ENCODE results near the gene NUDT9.
A peak's percentile ranks its signal among the peaks of the same experiment; 100 is the strongest.

NUDT9 gene

GRCh38 chr4:87425711-87426110 is 3.3 kb downstream of the NUDT9 start:
- no peak overlapping the region for H3K4me3 ChIP-seq (ENCODE audit: low read depth, low read length)
- DNase-seq (ENCODE audit: low read depth): no peak
- TF ChIP-seq CTCF (conservative IDR thresholded peaks at IDR 0.05; ENCODE audit: low read depth, low read length): no peak

GRCh38 chr4:87426865-87427517 is 4.6 kb downstream of the NUDT9 start:
- H3K4me3 ChIP-seq (ENCODE audit: low read depth, low read length): no peak overlapping the region
- no peak for DNase-seq (ENCODE audit: low read depth)
- no peak for TF ChIP-seq CTCF (conservative IDR thresholded peaks at IDR 0.05; ENCODE audit: low read depth, low read length)

- H3K4me3 ChIP-seq (ENCODE audit: low read depth, low read length): no peak overlapping the region
- DNase-seq (ENCODE audit: low read depth): no peak
- no peak for TF ChIP-seq CTCF (conservative IDR thresholded peaks at IDR 0.05; ENCODE audit: low read depth, low read length)
These were observed 5.1 kb downstream of the NUDT9 start for GRCh38 chr4:87427518-87427868.

- TF ChIP-seq CTCF (conservative IDR thresholded peaks at IDR 0.05; ENCODE audit: low read depth, low read length): no peak
- H3K4me3 ChIP-seq (ENCODE audit: low read depth, low read length): no peak overlapping the region
- DNase-seq (ENCODE audit: low read depth): no peak
These were observed 6.6 kb downstream of the NUDT9 start for GRCh38 chr4:87428979-87429378.

DNA sequence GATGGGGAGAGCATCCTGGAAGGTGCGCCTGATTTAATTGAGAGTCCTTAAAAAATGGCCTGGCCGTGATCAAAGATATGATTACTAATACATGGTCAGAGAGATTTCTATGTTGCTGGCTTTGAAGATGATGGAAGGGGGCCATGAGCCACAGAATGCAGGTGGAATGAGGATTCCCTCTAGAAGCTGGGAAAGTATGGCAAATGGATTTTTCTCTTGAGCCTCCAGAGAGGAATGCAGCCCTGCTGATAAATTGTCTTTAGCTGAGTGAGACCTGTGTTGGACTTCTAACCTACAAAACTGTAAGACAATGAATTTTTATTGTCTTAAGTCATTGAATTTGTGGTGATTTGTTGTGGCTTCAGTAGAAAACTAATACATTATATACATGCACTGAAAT is 7.7 kb downstream of the NUDT9 start:
- no peak for TF ChIP-seq CTCF (conservative IDR thresholded peaks at IDR 0.05; ENCODE audit: low read depth, low read length)
- DNase-seq (ENCODE audit: low read depth): no peak
- no peak overlapping the region for H3K4me3 ChIP-seq (ENCODE audit: low read depth, low read length)

DNA sequence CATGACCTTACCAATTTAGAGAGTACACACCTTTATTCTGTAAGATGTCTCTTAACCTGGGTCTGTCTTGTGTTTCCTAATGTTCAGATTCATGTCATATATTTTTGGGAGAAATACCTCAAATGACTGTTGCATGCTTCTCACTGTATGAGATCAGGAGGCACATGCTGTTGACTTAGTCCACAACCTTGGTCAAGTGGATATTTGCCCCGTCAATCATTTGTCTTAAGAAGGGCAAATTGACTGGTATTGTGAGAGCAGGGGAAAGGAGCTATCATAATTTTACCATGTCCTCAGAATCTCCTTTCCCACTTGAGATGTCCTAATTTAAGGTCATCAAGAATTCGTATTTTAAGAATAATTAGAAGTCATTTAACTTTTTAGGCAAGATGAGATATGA is 11.0 kb downstream of the NUDT9 start:
- TF ChIP-seq CTCF (conservative IDR thresholded peaks at IDR 0.05; ENCODE audit: low read depth, low read length): no peak
- DNase-seq (ENCODE audit: low read depth): no peak
- no peak overlapping the region for H3K4me3 ChIP-seq (ENCODE audit: low read depth, low read length)

GRCh38 chr4:87442889-87443288 is 20.5 kb downstream of the NUDT9 start:
- peak; percentile 24 for DNase-seq (ENCODE audit: low read depth)
- no peak for TF ChIP-seq CTCF (conservative IDR thresholded peaks at IDR 0.05; ENCODE audit: low read depth, low read length)
- no peak overlapping the region for H3K4me3 ChIP-seq (ENCODE audit: low read depth, low read length)
